NB4 (cell line): ENCODE measurements around the gene MAP3K20.

ENCODE experiments used
- DNase-seq: peaks from one replicate; pipeline ENCODE4 v3.0.0; 2010; ENCODE audit warnings: low read depth
- H3K4me3 ChIP-seq: one replicate; pipeline ENCODE4 v1.5.1; 2011; ENCODE audit warnings: mild to moderate bottlenecking, low read depth, low read length, moderate library complexity
- CTCF ChIP-seq: IDR thresholded peaks from one replicate; pipeline ENCODE4 v1.5.1; 2012; ENCODE audit warnings: low read depth, low read length
- MAX ChIP-seq: IDR thresholded peaks from 2 replicates; pipeline ENCODE4 v1.6.1; 2011; ENCODE audit warnings: low read depth, low read length
- MYC ChIP-seq: IDR thresholded peaks from 2 replicates; pipeline ENCODE4 v1.6.1; 2011; ENCODE audit warnings: low read depth, low read length
- POLR2A ChIP-seq: IDR thresholded peaks from 2 replicates; pipeline ENCODE4 v1.6.1; 2011; ENCODE audit warnings: mild to moderate bottlenecking; ENCODE audit not compliant: insufficient read length; ENCODE audit errors: extremely low read depth

The MAP3K20 gene

GRCh38 chr2:173075781-173076580 is at the start of gene MAP3K20:
MAP3K20 (plus strand) TSS chr2:173075846; CDS start chr2:173091032, 15,186 bp downstream.
- TF ChIP-seq POLR2A: peak; percentile 56
- peak; percentile 24 for TF ChIP-seq CTCF
- peak; percentile 60 for TF ChIP-seq MYC
- peak; percentile 63 for TF ChIP-seq MAX
- peak; percentile 93 for DNase-seq
- peak within 1 kb of the TSS; percentile 81 for H3K4me3 ChIP-seq

- H3K4me3 ChIP-seq: no peak overlapping the region
- no peak for DNase-seq
- TF ChIP-seq CTCF (no peak), MYC (no peak), POLR2A (no peak), MAX (no peak)
Measured at GRCh38 chr2:173026479-173026878, 49.2 kb upstream of the MAP3K20 start.

GRCh38 chr2:173027181-173028128 is 48.2 kb upstream of the MAP3K20 start:
- peak; percentile 91 for DNase-seq

GRCh38 chr2:173028141-173028540 is 47.5 kb upstream of the MAP3K20 start:
- no peak for TF ChIP-seq POLR2A

More at GRCh38 chr2:173027181-173028128, 48.2 kb upstream of the MAP3K20 start:
- H3K4me3 ChIP-seq: no peak overlapping the region
- TF ChIP-seq MYC: 0 out of 2 replicates have a peak, but pooled peaks have one; percentile 34
- TF ChIP-seq POLR2A: no peak
- TF ChIP-seq MAX: peak; percentile 68; the same call in 1 of the 2 replicates
- TF ChIP-seq CTCF: peak; percentile 96

GRCh38 chr2:173028671-173029070 is 47.0 kb upstream of the MAP3K20 start:
- TF ChIP-seq MYC (no peak), MAX (no peak), CTCF (no peak), POLR2A (no peak)
- DNase-seq: no peak
- H3K4me3 ChIP-seq: no peak overlapping the region

More at GRCh38 chr2:173028141-173028540, 47.5 kb upstream of the MAP3K20 start:
- DNase-seq: no peak
- no peak overlapping the region for H3K4me3 ChIP-seq
